ENCODE data around the gene IGSF1.

The IGSF1 gene

DNA sequence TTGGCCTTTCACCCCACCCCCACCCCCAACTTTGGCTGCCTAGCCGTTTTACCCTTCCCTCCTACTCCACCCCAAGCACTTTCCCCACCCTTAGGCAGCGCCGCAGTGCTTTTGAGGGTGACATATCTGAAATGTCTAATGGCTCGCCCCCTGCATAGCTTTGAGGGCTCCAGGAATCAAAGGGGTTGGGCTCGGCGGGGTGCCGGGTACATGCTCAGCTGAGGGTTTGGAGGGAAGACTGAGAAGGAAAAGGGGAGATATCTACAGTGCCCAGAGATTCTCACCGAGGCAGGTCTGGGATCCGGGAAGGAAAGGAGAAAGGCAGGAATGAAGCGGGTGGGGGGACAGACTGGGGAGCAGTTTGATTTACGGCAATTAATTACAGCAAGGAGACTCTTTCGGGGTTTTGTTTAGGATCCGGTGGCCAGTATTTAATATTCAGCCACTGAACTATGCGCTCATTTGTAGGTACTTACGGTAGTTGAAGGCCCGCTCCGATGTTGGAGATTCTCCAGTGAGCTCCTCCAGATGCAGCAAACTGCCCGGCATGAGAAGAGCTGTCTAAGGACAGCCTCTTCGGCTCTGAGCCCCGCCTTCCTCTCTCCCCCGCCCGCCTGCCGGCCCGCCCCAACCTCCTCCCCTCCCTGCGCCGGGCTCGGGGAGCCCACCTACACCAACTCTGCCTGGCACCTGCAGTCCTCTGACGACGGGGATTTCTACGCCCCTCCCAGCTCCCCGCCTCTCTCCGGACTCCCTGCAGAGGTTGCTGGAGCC lies at the start of gene IGSF1:
Gene IGSF1 (minus strand): TSS at position 569 of the 774 bp plus-strand sequence. CDS start 2,632 bp downstream, outside the sequence.
- DNase-seq (ENCODE audit: low read depth): no peak

GRCh38 chrX:131332331-131332730 lies 43.2 kb upstream of the IGSF1 start:
- no peak for DNase-seq (ENCODE audit: low read depth)

DNA sequence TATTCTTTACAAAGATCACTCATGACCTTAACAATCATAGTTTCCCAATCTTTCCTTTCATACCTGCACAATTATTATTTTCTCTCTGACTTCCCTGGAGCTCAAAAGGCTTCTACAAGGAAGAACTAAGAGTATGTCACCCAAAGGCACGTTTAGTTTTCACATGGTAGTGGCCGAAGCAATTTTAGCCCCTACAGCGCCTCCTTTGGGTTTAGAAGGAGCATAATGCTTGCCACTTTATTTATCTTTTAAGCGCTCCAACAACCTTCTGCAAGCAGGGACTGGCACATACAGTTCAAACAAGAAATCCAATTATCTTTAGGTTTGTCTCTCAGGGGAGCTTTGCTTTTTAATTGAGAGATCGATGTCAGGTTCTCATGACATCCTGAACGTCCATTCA lies 42.0 kb upstream of the IGSF1 start:
- DNase-seq (ENCODE audit: low read depth): no peak

DNA sequence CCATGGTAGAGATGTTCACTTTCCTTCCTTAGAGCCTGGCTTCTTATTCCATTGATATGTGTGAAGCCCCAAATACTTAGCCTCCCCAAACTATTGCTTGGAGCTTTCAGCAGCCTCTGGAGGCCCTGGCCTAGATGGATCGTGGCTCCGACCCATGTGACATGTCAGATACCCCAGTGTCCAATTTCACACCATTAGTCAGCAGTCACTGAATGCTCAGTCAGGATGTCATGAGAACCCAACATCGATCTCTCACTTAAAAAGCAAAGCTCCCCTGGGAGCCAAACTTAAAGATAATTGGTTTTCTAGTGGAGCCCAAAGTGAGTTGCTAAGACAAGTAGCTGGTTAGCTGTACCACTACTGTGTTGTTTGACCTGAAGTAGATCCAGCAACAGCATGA lies 41.6 kb upstream of the IGSF1 start:
- no peak for DNase-seq (ENCODE audit: low read depth)

- no peak for DNase-seq (ENCODE audit: low read depth)
These were observed 33.5 kb upstream of the IGSF1 start for GRCh38 chrX:131322651-131323050.

DNA sequence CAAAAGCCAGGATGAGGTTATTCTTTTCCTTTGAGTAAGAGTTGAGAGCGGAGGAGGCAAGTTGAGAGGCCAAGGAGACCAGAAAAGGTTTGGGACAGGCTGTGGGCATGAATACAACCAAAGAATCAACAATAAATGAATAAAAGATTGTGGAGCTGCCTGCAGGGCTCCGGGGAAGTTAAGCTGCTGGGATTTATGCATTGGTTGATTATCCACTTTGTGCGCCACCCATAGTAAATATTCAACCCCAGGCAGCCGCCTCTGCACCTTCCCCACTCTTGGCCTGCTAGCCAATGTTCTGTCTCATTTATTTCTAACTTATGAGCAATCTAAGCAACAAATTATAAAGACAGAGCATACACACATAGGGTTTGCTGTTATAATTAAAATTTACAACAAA lies 28.2 kb upstream of the IGSF1 start:
- no peak for DNase-seq (ENCODE audit: low read depth)

- no peak for DNase-seq (ENCODE audit: low read depth)
These were observed 27.2 kb upstream of the IGSF1 start for GRCh38 chrX:131316260-131316659.

DNA sequence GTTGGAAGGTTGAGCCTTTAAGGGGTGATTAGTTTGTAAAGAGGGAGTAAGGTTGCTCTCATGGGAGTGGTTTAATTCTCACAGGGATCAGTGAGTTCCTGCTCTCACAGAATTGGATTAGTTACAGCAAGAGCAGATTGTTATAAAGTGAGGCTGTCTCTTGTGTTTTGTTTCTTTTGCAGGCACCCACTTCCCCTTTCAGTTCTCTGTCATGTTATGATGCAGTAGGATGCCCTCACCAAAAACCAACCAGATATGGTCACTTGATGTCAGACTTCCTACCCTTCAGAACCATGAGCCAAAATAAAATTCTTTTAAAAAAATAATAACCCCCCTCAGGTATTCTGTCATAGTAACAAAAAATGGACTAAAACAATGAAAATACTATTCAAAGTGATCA lies 19.9 kb upstream of the IGSF1 start:
- no peak for DNase-seq (ENCODE audit: low read depth)

DNA sequence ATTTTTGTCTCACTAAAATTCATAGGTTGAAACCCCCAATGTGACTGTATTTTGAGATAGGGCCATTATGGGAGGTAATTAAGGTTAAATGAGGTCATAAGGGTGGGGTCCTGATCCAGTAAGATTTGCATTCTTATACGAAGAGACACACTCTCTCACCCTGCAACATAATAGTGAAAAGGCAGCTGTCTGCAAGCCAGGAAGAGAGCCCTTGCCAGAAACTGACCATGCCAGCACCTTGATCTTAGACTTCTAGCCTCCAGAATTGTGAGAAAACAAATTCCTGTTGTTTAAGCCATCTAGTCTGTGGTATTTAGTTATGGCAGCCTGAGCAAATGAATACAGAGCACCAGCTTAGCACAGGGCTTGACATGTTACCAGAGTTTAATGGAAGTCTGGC lies 17.5 kb upstream of the IGSF1 start:
- DNase-seq (ENCODE audit: low read depth): no peak

DNA sequence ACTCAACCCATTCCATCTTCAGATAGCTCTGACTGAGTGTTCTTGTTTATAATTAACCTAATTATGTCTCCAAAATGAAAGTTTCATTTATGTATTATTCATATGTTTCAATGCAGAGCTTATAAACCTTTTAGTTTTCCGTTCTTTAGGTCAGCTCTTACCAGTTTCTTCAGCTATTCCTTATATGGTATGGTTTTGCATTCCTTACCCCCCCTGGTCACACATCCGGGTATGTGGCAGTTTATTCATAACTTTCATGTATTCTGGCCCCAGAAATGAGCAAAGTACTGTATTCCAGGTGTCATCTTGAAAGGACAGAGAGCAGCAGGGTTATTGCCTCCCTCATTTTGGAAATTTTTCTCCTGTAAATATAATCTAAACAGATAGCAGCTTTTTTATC lies 16.8 kb upstream of the IGSF1 start:
- DNase-seq (ENCODE audit: low read depth): no peak

DNA sequence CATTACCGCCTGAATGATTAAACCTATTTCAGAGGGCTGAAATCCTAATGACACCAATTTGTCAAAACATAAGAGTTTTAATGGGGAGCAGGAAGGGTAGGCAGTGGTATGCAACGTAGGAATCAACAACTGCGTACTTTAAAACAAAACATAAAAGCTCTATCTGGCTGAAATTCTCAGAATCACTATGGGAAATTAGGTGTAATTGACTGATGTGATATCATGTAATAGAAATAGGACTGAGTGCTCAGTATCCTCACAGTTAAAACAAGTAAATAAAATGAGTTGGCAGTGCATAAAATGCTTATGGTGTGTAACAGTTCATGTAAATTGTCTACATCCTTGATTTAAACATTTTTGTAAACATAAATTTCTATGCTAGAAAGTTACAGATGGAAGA lies 13.6 kb upstream of the IGSF1 start:
- DNase-seq (ENCODE audit: low read depth): no peak

DNA sequence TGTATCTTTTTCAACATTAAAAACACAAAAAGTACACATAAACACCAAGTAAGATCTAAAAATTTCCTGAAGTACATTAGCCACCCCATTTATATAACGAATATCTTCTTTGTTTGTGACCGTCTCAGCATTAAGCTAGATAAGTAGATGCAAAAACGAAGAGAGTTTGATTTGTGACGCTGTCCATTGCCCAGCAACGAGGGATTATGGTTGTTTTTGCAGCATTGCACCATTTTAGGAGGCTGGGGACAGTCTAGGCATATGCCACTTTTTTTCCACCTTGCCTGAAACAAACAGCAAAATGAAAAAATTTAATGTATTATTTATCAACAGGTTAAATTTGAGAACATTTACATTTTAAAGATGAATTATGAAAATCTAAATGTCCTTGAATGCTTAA lies 12.0 kb upstream of the IGSF1 start:
- DNase-seq (ENCODE audit: low read depth): no peak

GRCh38 chrX:131298846-131299245 lies 9.7 kb upstream of the IGSF1 start:
- no peak for DNase-seq (ENCODE audit: low read depth)

GRCh38 chrX:131298036-131298435 lies 8.9 kb upstream of the IGSF1 start:
- DNase-seq (ENCODE audit: low read depth): no peak

DNA sequence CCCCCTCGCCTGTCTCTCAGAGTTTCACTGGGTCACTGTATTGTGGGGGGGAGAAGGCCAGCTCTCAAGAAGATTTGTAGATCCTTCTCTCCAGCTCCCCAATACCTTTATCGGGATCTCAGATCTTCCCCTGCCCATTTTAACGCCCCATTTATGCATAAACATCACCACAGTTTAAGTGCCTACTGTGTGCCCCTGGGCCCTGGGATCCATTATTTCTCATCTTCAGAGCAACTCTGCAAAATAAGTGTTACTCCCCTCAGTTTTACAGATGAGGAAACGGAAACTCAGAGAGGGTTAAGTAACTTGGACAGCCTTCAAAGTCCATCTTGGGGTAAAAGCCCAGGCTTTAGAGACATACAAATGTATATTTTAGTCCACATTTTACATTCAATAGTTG lies 421 bp upstream of the IGSF1 start:
- DNase-seq (ENCODE audit: low read depth): no peak

DNA sequence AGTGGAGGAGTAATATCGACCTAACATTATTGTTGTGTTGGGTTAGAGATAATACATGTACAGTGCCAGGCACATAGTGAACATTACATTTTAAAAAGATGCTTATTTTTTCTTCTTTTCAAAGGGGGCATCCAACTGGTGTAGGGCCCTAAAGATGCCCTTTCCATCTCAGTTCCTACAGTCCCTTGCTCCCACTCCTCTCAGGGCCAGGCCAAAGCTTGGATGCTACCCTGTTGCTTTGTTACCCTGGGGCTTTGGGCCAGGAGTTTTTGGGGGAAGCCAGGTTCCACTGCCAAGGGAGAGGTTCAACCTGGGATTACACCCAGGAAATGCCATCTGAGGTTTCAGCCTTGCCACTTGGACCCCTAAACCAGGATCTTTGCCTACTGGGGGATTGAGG lies 918 bp downstream of the IGSF1 start:
- DNase-seq (ENCODE audit: low read depth): no peak

DNA sequence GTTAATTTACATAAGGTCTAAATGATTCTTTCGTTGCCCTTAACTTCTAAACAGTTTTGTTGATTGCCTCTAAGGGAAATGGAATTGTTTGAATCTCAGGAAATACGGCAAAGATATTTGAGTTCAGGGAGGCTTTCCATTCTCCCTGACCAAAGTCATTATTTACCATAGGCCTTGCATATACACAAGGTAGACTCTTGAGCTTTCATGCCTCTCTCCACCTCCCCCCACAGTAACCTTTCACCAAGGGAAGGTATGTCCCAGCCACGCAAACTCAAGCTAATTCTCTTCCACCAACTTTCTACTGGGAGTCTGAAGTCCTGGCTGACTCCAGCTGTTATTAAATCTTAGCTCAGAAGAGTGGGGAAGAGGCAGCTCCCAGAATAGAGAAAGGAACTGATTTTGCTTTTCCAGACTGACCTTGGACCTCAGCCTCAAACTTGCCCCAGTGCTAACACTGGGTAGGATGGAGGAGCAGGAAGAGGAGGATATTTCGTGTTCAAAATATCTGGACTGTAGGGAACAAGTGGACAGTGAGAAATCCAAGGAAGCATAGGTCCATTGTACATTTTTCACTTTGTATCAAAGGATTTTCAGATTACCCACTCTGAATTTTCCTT lies 1.4 kb downstream of the IGSF1 start:
- DNase-seq (ENCODE audit: low read depth): no peak

- DNase-seq (ENCODE audit: low read depth): no peak
These were observed 9.5 kb downstream of the IGSF1 start for GRCh38 chrX:131279617-131280016.

GRCh38 chrX:131279197-131279596 lies 9.9 kb downstream of the IGSF1 start:
- no peak for DNase-seq (ENCODE audit: low read depth)

DNA sequence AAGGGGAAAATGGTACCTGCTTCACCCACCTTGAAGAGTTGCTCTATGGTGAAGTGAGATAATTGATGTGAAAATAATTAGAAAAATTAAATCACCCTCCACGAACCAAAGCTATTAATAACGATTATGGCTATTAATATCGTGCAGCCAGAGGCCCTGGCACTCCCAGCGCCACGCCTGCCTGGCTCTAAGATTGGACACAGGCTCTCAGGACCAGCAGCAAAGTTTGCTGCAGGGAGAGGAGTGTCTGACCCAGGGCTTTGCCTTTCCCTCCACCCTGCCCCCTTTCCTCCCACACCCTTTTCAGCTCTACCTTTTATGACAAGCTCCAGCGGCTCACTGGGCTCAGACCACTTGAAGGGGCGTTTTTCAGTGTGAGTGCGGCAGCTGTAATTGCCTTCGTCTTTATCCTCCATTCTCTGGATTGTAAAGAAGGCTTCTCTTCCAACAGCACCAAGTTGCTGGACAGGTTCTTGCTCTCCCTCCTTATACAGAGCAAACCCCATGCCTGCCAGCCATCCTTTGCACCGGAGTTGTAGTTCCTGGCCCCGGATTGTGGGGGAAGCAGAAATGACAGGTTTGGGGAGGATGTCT lies 11.5 kb downstream of the IGSF1 start:
- DNase-seq (ENCODE audit: low read depth): no peak

DNA sequence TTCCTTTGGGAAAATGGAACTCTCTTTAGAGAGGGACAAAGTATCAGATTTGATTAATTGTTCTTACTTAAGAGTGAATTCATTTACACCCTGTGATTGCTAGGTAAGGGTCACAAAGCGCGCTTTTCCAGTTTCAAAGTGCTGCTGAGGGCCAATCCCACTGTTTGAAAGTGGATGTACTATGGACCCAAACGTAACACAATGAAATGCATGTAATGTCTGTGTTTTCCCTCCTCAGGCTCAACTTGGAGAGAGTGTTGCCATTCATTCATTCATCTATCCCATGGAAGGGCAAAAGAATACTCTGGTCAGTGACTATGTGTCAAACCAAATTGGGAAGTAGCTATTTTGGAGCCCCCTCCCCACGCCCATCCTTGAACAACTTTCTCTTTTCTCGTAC lies 16.1 kb downstream of the IGSF1 start:
- no peak for DNase-seq (ENCODE audit: low read depth)

- no peak for DNase-seq (ENCODE audit: low read depth)
These were observed 17.3 kb downstream of the IGSF1 start for GRCh38 chrX:131271826-131272225.

DNA sequence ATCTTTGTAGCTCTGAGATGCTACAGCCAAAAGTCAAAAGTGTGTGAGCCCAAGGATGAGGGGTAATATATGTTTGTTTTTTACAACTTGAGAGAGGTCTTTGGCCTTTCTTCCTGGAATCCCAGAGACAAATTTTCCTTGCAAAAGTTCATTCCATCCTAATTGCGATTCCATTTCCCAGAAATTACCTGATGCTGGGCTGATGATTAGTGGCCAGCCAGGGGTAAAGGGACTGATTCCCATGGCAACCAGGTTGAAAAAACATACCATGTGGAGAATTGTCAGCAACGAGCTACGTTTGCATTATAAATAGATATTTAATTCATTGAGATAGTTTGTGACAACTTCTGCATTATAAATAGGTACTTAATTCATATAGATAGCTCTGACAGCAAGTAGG lies 17.8 kb downstream of the IGSF1 start:
- no peak for DNase-seq (ENCODE audit: low read depth)

- DNase-seq (ENCODE audit: low read depth): no peak
These were observed 19.0 kb downstream of the IGSF1 start for GRCh38 chrX:131270080-131270479.

All from activated T-cell treated with anti-CD3 and anti-CD28 coated beads for 48 hours (primary cell).